Keratinocyte (primary cell): ENCODE measurements around the gene MESP2. TPM values are rescaled to one million over a fixed set of nuclear protein-coding genes. Genes with fewer than 3 reads are reported as not detected.
A peak's percentile ranks its signal among the peaks of the same experiment; 100 is the strongest.

Source experiments
- DNase-seq: peaks from one replicate; pipeline ENCODE4 v3.0.0-alpha.2; 2011; ENCODE audit warnings: low read depth, missing footprints, low spot score
- FAIRE-seq: peaks from 2 replicates; lab custom pipeline; 2011; peaks lifted over from hg19 to GRCh38; lab: Jason Lieb, UNC
- H2AFZ ChIP-seq: 2 replicates; pipeline ENCODE4 v1.6.0; 2012; ENCODE audit warnings: low read length, control low read depth, inconsistent platforms; ENCODE audit not compliant: control insufficient read depth
- H3K27ac ChIP-seq: 2 replicates; pipeline ENCODE4 v1.5.1; 2011; ENCODE audit warnings: low read length; ENCODE audit not compliant: control insufficient read depth, insufficient read depth
- H3K27me3 ChIP-seq: 3 replicates; pipeline ENCODE4 v1.6.0; 2011; ENCODE audit warnings: low read length; ENCODE audit not compliant: control insufficient read depth, insufficient read depth; ENCODE audit errors: extremely low read depth
- H3K36me3 ChIP-seq, 2 experiments: 2 replicates in 1 of 2; 3 replicates in 1 of 2; pipeline ENCODE4 v1.5.1; 2011; ENCODE audit warnings: low read length in 2 of 2, mild to moderate bottlenecking in 1 of 2; ENCODE audit not compliant: control insufficient read depth in 2 of 2, insufficient read depth in 2 of 2; ENCODE audit errors: extremely low read depth in 1 of 2
- H3K4me1 ChIP-seq: 3 replicates; pipeline ENCODE4 v1.5.1; 2011; ENCODE audit warnings: low read length; ENCODE audit not compliant: control insufficient read depth, insufficient read depth; ENCODE audit errors: extremely low read depth
- H3K4me2 ChIP-seq: 3 replicates; pipeline ENCODE4 v1.6.0; 2011; ENCODE audit warnings: low read depth, low read length; ENCODE audit not compliant: control insufficient read depth, insufficient read depth; ENCODE audit errors: extremely low read depth
- H3K4me3 ChIP-seq, 3 experiments: fragments of 200-600 bp in 1 of 3; sonication (generic) in 1 of 3; 2 replicates in 2 of 3; 3 replicates in 1 of 3; pipeline ENCODE4 v1.5.1; 2011 to 2016; ENCODE audit warnings: low read length in 3 of 3, mild to moderate bottlenecking in 3 of 3, control low read depth in 2 of 3, inconsistent platforms in 1 of 3, low read depth in 1 of 3, mixed read lengths in 1 of 3, mixed run types in 1 of 3, moderate library complexity in 1 of 3; ENCODE audit not compliant: control insufficient read depth in 2 of 3, insufficient read depth in 2 of 3; ENCODE audit errors: extremely low read depth in 1 of 3
- H3K79me2 ChIP-seq: 2 replicates; pipeline ENCODE4 v1.6.0; 2012; ENCODE audit warnings: low read length; ENCODE audit not compliant: control insufficient read depth, insufficient read depth
- H3K9ac ChIP-seq: 3 replicates; pipeline ENCODE4 v1.6.0; 2011; ENCODE audit warnings: low read length; ENCODE audit not compliant: control insufficient read depth, insufficient read depth; ENCODE audit errors: extremely low read depth
- H3K9me1 ChIP-seq: 3 replicates; pipeline ENCODE4 v1.6.0; 2011; ENCODE audit warnings: low read length; ENCODE audit not compliant: control insufficient read depth, insufficient read depth; ENCODE audit errors: extremely low read depth
- H3K9me3 ChIP-seq: 2 replicates; pipeline ENCODE4 v1.5.1; 2012; ENCODE audit warnings: low read depth, low read length; ENCODE audit not compliant: control insufficient read depth
- H4K20me1 ChIP-seq: 3 replicates; pipeline ENCODE4 v1.6.0; 2011; ENCODE audit warnings: low read length; ENCODE audit not compliant: control insufficient read depth, insufficient read depth; ENCODE audit errors: extremely low read depth
- CTCF ChIP-seq, 3 experiments: IDR thresholded peaks in 1 of 3; conservative IDR thresholded peaks in 1 of 3; optimal IDR thresholded peaks in 1 of 3; 2 replicates in 2 of 3; 3 replicates in 1 of 3; pipeline versions ENCODE3 to v1.5.1; 2011; ENCODE audit warnings: low read length in 3 of 3, mild to moderate bottlenecking in 3 of 3, moderate library complexity in 2 of 3, control low read depth in 1 of 3, inconsistent platforms in 1 of 3; ENCODE audit not compliant: insufficient read depth in 2 of 3; ENCODE audit errors: extremely low read depth in 1 of 3
- EZH2 ChIP-seq: IDR thresholded peaks from one replicate; pipeline ENCODE4 v1.6.1; 2012; ENCODE audit warnings: inconsistent platforms, mild to moderate bottlenecking, low read length, moderate library complexity
- dilution Hi-C: fragments of 300-500 bp; cut with MboI; formaldehyde crosslinking; loops from one replicate; pipeline ENCODE4 v1.7.0; 2020; ENCODE audit warnings: low sequenced_read_pairs; ENCODE audit not compliant: extremely low pct_ligation_motif_present
- polyA minus RNA-seq, 3 experiments: library from RNA; depleted of rRNA, polyadenylated mRNA; stranded (reverse); fragments of >200 nt; gene quantifications; 1 replicate in 1 of 3; 2 replicates in 1 of 3; 3 replicates in 1 of 3; pipeline ENCODE4 v1.2.3, GENCODE V29; 2011
- polyA plus RNA-seq, 5 experiments: library from polyadenylated mRNA; depleted of rRNA in 3 of 5; stranded (reverse) in 3 of 5; stranded (forward) in 1 of 5; unstranded in 1 of 5; fragments of >200 nt; gene quantifications; 1 replicate in 1 of 5; 2 replicates in 3 of 5; 3 replicates in 1 of 5; pipeline versions ENCODE4 v1.2.1 to v1.2.3, GENCODE V29; 2011 to 2012; ENCODE audit warnings: missing spikeins in 2 of 5, low read depth in 1 of 5, low replicate concordance in 1 of 5

MESP2 gene
- polyA plus RNA-seq (0.16 to 0.39 TPM (median 0.22 TPM) in 3 replicates), polyA minus RNA-seq (not detected in 3 replicates)
- not detected for polyA plus RNA-seq (2011; ENCODE audit: low read depth)
- polyA plus RNA-seq (2011; cell fraction: cytosol; rRNA removed) = 0.22 and 0.23 TPM in 2 replicates
- polyA plus RNA-seq (2011; cell fraction: nucleus; rRNA removed) = 0.15 and 0.37 TPM in 2 replicates
- 0.34 and 0.71 TPM in 2 replicates for polyA plus RNA-seq (2012; ENCODE audit: low replicate concordance)
- not detected for polyA minus RNA-seq (2011; cell fraction: cytosol; rRNA and poly(A)+ RNA removed)
- not detected in 2 replicates for polyA minus RNA-seq (2011; cell fraction: nucleus; rRNA and poly(A)+ RNA removed)

GRCh38 chr15:89776274-89777072, at the start of gene MESP2:
MESP2 (plus strand) TSS chr15:89776332; CDS start chr15:89776358, 26 bp downstream.
- Histone ChIP-seq H4K20me1 (no peaks in the 10 kb centered on the region), H3K9me1 (no peaks in the 10 kb centered on the region), H3K4me2 (peak within 1 kb of the TSS; percentile 73), H3K4me3 (peak within 1 kb of the TSS in 1 of 3 experiments; percentile 14), H3K27me3 (no peaks in the 10 kb centered on the region), H3K9me3 (no peaks in the 10 kb centered on the region), H2AFZ (peak within 1 kb of the TSS; percentile 78), H3K79me2 (no peaks in the 10 kb centered on the region), H3K9ac (peak within 1 kb of the TSS; percentile 28), H3K4me1 (peaks cover 44% of the 10 kb centered on the region), H3K27ac (no peak within 1 kb of the TSS), H3K36me3 (no peaks in the 10 kb centered on the region)
- TF ChIP-seq CTCF (optimal IDR thresholded peaks at IDR 0.05 in 1 of 3, IDR thresholded peaks at IDR 0.05 in 1 of 3, conservative IDR thresholded peaks at IDR 0.05 in 1 of 3; ENCODE audit: extremely low read depth in 1 of 3, insufficient read depth in 2 of 3, low read length in 3 of 3) = no peak
- TF ChIP-seq EZH2 = no peak
- FAIRE-seq = no peak
- DNase-seq = no peak
- dilution Hi-C loops = no loop called here

- no peaks in the 10 kb centered on the region for H3K27me3 ChIP-seq
- no peaks in the 10 kb centered on the region for H3K9me1 ChIP-seq
Measured at GRCh38 chr15:89728254-89728653, 47.9 kb upstream of the MESP2 start.

More at GRCh38 chr15:89728254-89728653, 47.9 kb upstream of the MESP2 start:
- H3K4me1 ChIP-seq = no peaks in the 10 kb centered on the region
- no peaks in the 10 kb centered on the region for H3K36me3 ChIP-seq
- no peaks in the 10 kb centered on the region for H4K20me1 ChIP-seq
- TF ChIP-seq EZH2 (no peak), CTCF (optimal IDR thresholded peaks at IDR 0.05 in 1 of 3, IDR thresholded peaks at IDR 0.05 in 1 of 3, conservative IDR thresholded peaks at IDR 0.05 in 1 of 3; ENCODE audit: extremely low read depth in 1 of 3, insufficient read depth in 2 of 3, low read length in 3 of 3) (no peak)
- peaks cover 3% of the 10 kb centered on the region for H3K9me3 ChIP-seq
- dilution Hi-C loops = no loop called here
- no peak overlapping the region for H3K27ac ChIP-seq
- no peaks in the 10 kb centered on the region for H3K79me2 ChIP-seq
- no peak overlapping the region for H2AFZ ChIP-seq
- no peak overlapping the region for H3K9ac ChIP-seq
- no peak overlapping the region for H3K4me3 ChIP-seq
- no peak for DNase-seq
- FAIRE-seq = no peak
- no peak overlapping the region for H3K4me2 ChIP-seq
